GM19397 (cell line): ENCODE data around the gene GRK4.
"Not testable (repeated sequence)": the region's sequence is repeated elsewhere in the genome, so short reads cannot be mapped to it uniquely, and the experiment has no call there.

Experiments used
- ATAC-seq: cut with Tn5 transposase; IDR thresholded peaks from one replicate; pipeline ENCODE4 v1.9.1; 2021; ENCODE audit warnings: mild to moderate bottlenecking, moderate library complexity; ENCODE audit not compliant: unreplicated experiment

Gene GRK4

GRCh38 chr4:2941138-2942036, 22.0 kb upstream of the GRK4 start:
- no peak for ATAC-seq

- no peak for ATAC-seq
These were observed 21.3 kb upstream of the GRK4 start for GRCh38 chr4:2942037-2942531.

- no peak for ATAC-seq
These were observed 20.6 kb upstream of the GRK4 start for GRCh38 chr4:2942532-2943363.

- ATAC-seq: no peak
These were observed 19.8 kb upstream of the GRK4 start for GRCh38 chr4:2943364-2944090.

- ATAC-seq: no peak
These were observed 19.3 kb upstream of the GRK4 start for GRCh38 chr4:2944091-2944482.

- no peak for ATAC-seq
These were observed 18.5 kb upstream of the GRK4 start for GRCh38 chr4:2944586-2945526.

GRCh38 chr4:2945619-2946604, 17.5 kb upstream of the GRK4 start:
- not testable (repeated sequence) for ATAC-seq

GRCh38 chr4:2946812-2947600, 16.4 kb upstream of the GRK4 start:
- ATAC-seq: no peak

- ATAC-seq: no peak
These were observed 15.4 kb upstream of the GRK4 start for GRCh38 chr4:2947926-2948325.

- no peak for ATAC-seq
These were observed 14.2 kb upstream of the GRK4 start for GRCh38 chr4:2948895-2949781.

GRCh38 chr4:2949782-2950125, 13.6 kb upstream of the GRK4 start:
- ATAC-seq: no peak

- no peak for ATAC-seq
These were observed 13.0 kb upstream of the GRK4 start for GRCh38 chr4:2950221-2950989.

- ATAC-seq: no peak
These were observed 9.9 kb upstream of the GRK4 start for GRCh38 chr4:2953496-2953895.

- peak; percentile 58 for ATAC-seq
These were observed 8.8 kb upstream of the GRK4 start for GRCh38 chr4:2954358-2955185.
